HepG2 (cell line): ENCODE results near the gene TAPBP. TPM values are rescaled to one million over a fixed set of nuclear protein-coding genes. Genes with fewer than 3 reads are reported as not detected.

Experiments
- AKAP8 ChIP-seq: sonication (generic); formaldehyde crosslinking; IDR thresholded peaks from 2 replicates; pipeline ENCODE4 v1.5.1; 2020; ENCODE audit warnings: mild to moderate bottlenecking, missing genetic modification reagents
- DNMT3B ChIP-seq: conservative IDR thresholded peaks from 2 replicates; pipeline ENCODE4 v1.6.1; 2016; ENCODE audit warnings: missing biosample characterization, control low read depth
- JUNB ChIP-seq: sonication (generic); formaldehyde crosslinking; IDR thresholded peaks from 2 replicates; pipeline ENCODE4 v1.8.0; 2022; ENCODE audit warnings: missing genetic modification reagents, mild to moderate bottlenecking, borderline replicate concordance
- NCOA2 ChIP-seq: sonication (generic); formaldehyde crosslinking; IDR thresholded peaks from 2 replicates; pipeline ENCODE4 v1.8.0; 2022; ENCODE audit warnings: inconsistent platforms
- NR2F2 ChIP-seq: IDR thresholded peaks from 2 replicates; pipeline ENCODE4 v1.6.1; 2012; ENCODE audit warnings: low read depth, inconsistent platforms, borderline replicate concordance
- POLR2G ChIP-seq: fragments of 200-400 bp; formaldehyde crosslinking; IDR thresholded peaks from 2 replicates; pipeline ENCODE4 v1.6.1; 2018; ENCODE audit warnings: mild to moderate bottlenecking, low read depth, low read length, moderate library complexity
- SKI ChIP-seq: fragments of 450-650 bp; IDR thresholded peaks from one replicate; pipeline ENCODE4 v1.6.1; 2018; ENCODE audit warnings: mild to moderate bottlenecking; ENCODE audit not compliant: partially characterized antibody
- SUZ12 ChIP-seq: fragments of 150-350 bp; IDR thresholded peaks from 2 replicates; pipeline ENCODE4 v1.6.1; 2014; ENCODE audit warnings: low read depth, low read length
- ZBTB7A ChIP-seq: sonication (generic); formaldehyde crosslinking; IDR thresholded peaks from 2 replicates; pipeline ENCODE4 v1.8.0; 2022; ENCODE audit warnings: mild to moderate bottlenecking, missing genetic modification reagents
- ZBTB7B ChIP-seq: sonication (generic); formaldehyde crosslinking; IDR thresholded peaks from 2 replicates; pipeline ENCODE4 v1.4.0; 2020; ENCODE audit warnings: missing genetic modification reagents
- ZKSCAN5 ChIP-seq: sonication (generic); formaldehyde crosslinking; IDR thresholded peaks from 2 replicates; pipeline ENCODE4 v1.5.1; 2020; ENCODE audit warnings: mild to moderate bottlenecking, missing genetic modification reagents
- ZNF343 ChIP-seq: sonication (generic); formaldehyde crosslinking; IDR thresholded peaks from 2 replicates; pipeline ENCODE4 v1.4.0; 2020; ENCODE audit warnings: mild to moderate bottlenecking, missing genetic modification reagents
- ZNF496 ChIP-seq: sonication (generic); formaldehyde crosslinking; IDR thresholded peaks from 2 replicates; pipeline ENCODE4 v1.8.1; 2023; ENCODE audit warnings: mild to moderate bottlenecking, moderate library complexity, missing genetic modification reagents; ENCODE audit not compliant: insufficient replicate concordance
- ZNF607 ChIP-seq: sonication (generic); formaldehyde crosslinking; IDR thresholded peaks from 2 replicates; pipeline ENCODE4 v1.5.1; 2020; ENCODE audit warnings: missing genetic modification reagents, mild to moderate bottlenecking, borderline replicate concordance
- ZNF670 ChIP-seq: sonication (generic); formaldehyde crosslinking; IDR thresholded peaks from 2 replicates; pipeline ENCODE4 v1.8.0; 2022; ENCODE audit warnings: mild to moderate bottlenecking, missing genetic modification reagents, borderline replicate concordance
- ZNF761 ChIP-seq: sonication (generic); formaldehyde crosslinking; conservative IDR thresholded peaks from 2 replicates; pipeline ENCODE4 v1.4.0; 2020; ENCODE audit warnings: mild to moderate bottlenecking, missing genetic modification reagents
- ZNF878 ChIP-seq: sonication (generic); formaldehyde crosslinking; IDR thresholded peaks from 2 replicates; pipeline ENCODE4 v1.8.1; 2023; ENCODE audit warnings: mild to moderate bottlenecking, missing genetic modification reagents, moderate library complexity
- polyA plus RNA-seq, 8 experiments: library from polyadenylated mRNA; depleted of rRNA in 3 of 8; stranded (reverse) in 7 of 8; unstranded in 1 of 8; fragments of >200 nt; fragmentation: Illumina TruSeq in 4 of 8; extraction: Trizol in 4 of 8; gene quantifications; 2 replicates each; pipeline versions ENCODE4 v1.2.1 to v1.2.3, GENCODE V29; 2011 to 2016; ENCODE audit warnings: low read depth in 4 of 8, missing spikeins in 1 of 8, mixed read lengths in 1 of 8; ENCODE audit not compliant: insufficient read depth in 1 of 8
- total RNA-seq, 5 experiments: library from RNA; depleted of rRNA; stranded (reverse); fragments of >200 nt; fragmentation: Illumina TruSeq; extraction: Trizol; gene quantifications; 2 replicates each; pipeline ENCODE4 v1.2.3, GENCODE V29; 2016; ENCODE audit warnings: low read depth in 1 of 5
- TF ChIP-seq, protein P1 (sequence below): conservative IDR thresholded peaks from 2 replicates; pipeline ENCODE4 v1.6.1; 2018; ENCODE audit warnings: missing genetic modification reagents
- TF ChIP-seq, protein P2 (sequence below): sonication (generic); formaldehyde crosslinking; IDR thresholded peaks from 2 replicates; pipeline ENCODE4 v1.4.0; 2020; ENCODE audit warnings: missing genetic modification reagents
- TF ChIP-seq, protein P3 (sequence below): sonication (generic); formaldehyde crosslinking; IDR thresholded peaks from 2 replicates; pipeline ENCODE4 v1.4.0; 2020; ENCODE audit warnings: missing genetic modification reagents
- TF ChIP-seq, protein P4 (sequence below): sonication (generic); formaldehyde crosslinking; IDR thresholded peaks from 2 replicates; pipeline ENCODE4 v1.9.0; 2021; ENCODE audit warnings: missing genetic modification reagents, borderline replicate concordance
- TF ChIP-seq, protein P5 (sequence below): sonication (generic); formaldehyde crosslinking; IDR thresholded peaks from 2 replicates; pipeline ENCODE4 v1.5.0; 2020; ENCODE audit warnings: missing genetic modification reagents, mild to moderate bottlenecking, borderline replicate concordance

TAPBP gene
- total and polyA plus RNA-seq, 2 of the 13 experiments (the other 11 are each of a cell fraction or from before 2014, with no cell fraction given), result 27.4 to 32.3 TPM

DNA sequence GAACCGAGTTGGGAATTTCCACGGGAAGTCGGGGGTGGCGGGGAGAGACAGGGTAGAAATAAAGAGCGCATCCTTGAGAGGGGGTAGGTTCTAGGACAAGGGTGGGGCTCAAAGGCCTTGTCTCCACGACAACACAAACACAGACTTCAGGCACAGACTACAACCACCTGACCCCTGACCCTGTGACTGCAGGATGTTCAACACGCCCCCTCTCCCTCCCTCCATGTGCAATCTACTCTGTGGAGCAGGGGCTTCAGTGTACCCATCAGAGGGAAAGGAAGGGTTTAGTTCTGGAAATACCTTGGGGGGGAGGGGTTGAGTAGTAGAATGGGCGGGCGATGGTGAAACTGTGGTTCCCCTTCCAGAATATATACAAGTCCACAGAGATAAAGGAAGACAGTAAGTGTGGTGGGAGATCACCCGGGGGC is 651 bp upstream of the TAPBP start (continued):
- TF ChIP-seq ZBTB7B (CRISPR knock-in tag) (no peak), ZNF343 (CRISPR knock-in tag) (no peak), SUZ12 (no peak), DNMT3B (CRISPR knock-in tag) (0 out of 2 replicates have a peak, but pooled peaks have one; percentile 38), AKAP8 (no peak; the same call in 1 of the 2 replicates), JUNB (CRISPR knock-in tag) (no peak), ZNF878 (CRISPR knock-in tag) (no peak), ZNF496 (CRISPR knock-in tag) (no peak), ZKSCAN5 (no peak), ZNF670 (CRISPR knock-in tag) (no peak), SKI (peak; percentile 69), ZNF607 (CRISPR knock-in tag) (no peak), POLR2G (no peak; the same call in 1 of the 2 replicates), NR2F2 (peak; percentile 71; the same call in 1 of the 2 replicates), ZNF761 (CRISPR knock-in tag) (no peak), ZBTB7A (CRISPR knock-in tag) (peak; percentile 44; the same call in 1 of the 2 replicates), NCOA2 (no peak)
- TF ChIP-seq, protein P1, sequence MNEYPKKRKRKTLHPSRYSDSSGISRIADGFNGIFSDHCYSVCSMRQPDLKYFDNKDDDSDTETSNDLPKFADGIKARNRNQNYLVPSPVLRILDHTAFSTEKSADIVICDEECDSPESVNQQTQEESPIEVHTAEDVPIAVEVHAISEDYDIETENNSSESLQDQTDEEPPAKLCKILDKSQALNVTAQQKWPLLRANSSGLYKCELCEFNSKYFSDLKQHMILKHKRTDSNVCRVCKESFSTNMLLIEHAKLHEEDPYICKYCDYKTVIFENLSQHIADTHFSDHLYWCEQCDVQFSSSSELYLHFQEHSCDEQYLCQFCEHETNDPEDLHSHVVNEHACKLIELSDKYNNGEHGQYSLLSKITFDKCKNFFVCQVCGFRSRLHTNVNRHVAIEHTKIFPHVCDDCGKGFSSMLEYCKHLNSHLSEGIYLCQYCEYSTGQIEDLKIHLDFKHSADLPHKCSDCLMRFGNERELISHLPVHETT (CRISPR knock-in tag), result no peak
- TF ChIP-seq, protein P2, sequence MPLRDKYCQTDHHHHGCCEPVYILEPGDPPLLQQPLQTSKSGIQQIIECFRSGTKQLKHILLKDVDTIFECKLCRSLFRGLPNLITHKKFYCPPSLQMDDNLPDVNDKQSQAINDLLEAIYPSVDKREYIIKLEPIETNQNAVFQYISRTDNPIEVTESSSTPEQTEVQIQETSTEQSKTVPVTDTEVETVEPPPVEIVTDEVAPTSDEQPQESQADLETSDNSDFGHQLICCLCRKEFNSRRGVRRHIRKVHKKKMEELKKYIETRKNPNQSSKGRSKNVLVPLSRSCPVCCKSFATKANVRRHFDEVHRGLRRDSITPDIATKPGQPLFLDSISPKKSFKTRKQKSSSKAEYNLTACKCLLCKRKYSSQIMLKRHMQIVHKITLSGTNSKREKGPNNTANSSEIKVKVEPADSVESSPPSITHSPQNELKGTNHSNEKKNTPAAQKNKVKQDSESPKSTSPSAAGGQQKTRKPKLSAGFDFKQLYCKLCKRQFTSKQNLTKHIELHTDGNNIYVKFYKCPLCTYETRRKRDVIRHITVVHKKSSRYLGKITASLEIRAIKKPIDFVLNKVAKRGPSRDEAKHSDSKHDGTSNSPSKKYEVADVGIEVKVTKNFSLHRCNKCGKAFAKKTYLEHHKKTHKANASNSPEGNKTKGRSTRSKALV (CRISPR knock-in tag), result no peak
- TF ChIP-seq, protein P3, sequence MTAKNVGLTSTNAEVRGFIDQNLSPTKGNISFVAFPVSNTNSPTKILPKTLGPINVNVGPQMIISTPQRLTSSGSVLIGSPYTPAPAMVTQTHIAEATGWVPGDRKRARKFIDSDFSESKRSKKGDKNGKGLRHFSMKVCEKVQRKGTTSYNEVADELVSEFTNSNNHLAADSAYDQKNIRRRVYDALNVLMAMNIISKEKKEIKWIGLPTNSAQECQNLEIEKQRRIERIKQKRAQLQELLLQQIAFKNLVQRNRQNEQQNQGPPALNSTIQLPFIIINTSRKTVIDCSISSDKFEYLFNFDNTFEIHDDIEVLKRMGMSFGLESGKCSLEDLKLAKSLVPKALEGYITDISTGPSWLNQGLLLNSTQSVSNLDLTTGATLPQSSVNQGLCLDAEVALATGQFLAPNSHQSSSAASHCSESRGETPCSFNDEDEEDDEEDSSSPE (CRISPR knock-in tag), result no peak
- TF ChIP-seq, protein P4, sequence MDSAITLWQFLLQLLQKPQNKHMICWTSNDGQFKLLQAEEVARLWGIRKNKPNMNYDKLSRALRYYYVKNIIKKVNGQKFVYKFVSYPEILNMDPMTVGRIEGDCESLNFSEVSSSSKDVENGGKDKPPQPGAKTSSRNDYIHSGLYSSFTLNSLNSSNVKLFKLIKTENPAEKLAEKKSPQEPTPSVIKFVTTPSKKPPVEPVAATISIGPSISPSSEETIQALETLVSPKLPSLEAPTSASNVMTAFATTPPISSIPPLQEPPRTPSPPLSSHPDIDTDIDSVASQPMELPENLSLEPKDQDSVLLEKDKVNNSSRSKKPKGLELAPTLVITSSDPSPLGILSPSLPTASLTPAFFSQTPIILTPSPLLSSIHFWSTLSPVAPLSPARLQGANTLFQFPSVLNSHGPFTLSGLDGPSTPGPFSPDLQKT, result no peak
- TF ChIP-seq, protein P5, sequence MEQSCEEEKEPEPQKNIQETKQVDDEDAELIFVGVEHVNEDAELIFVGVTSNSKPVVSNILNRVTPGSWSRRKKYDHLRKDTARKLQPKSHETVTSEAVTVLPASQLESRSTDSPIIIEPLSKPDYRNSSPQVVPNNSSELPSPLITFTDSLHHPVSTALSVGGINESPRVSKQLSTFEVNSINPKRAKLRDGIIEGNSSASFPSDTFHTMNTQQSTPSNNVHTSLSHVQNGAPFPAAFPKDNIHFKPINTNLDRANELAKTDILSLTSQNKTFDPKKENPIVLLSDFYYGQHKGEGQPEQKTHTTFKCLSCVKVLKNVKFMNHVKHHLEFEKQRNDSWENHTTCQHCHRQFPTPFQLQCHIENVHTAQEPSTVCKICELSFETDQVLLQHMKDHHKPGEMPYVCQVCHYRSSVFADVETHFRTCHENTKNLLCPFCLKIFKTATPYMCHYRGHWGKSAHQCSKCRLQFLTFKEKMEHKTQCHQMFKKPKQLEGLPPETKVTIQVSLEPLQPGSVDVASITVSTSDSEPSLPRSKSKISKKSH (CRISPR knock-in tag), result no peak
